Astrocyte of the cerebellum (primary cell): ENCODE results near the gene NAIF1.
"Not testable (repeated sequence)": the region's sequence is repeated elsewhere in the genome, so short reads cannot be mapped to it uniquely, and the experiment has no call there.

Source experiments
- DNase-seq: peaks from one replicate; pipeline ENCODE4 v3.0.0-alpha.2; 2011; ENCODE audit warnings: low read depth
- H3K4me3 ChIP-seq: 2 replicates; pipeline ENCODE4 v1.5.1; 2011; ENCODE audit warnings: mild to moderate bottlenecking, low read depth, low read length, moderate library complexity
- CTCF ChIP-seq: IDR thresholded peaks from 2 replicates; pipeline ENCODE4 v1.5.1; 2012; ENCODE audit warnings: low read length, low read depth, moderate library complexity, mild to moderate bottlenecking; ENCODE audit errors: missing control alignments
- in situ Hi-C: cut with HindIII; loops from 2 replicates; pipeline ENCODE4 v1.10.0; 2017; ENCODE audit warnings: low sequenced_read_pairs

The NAIF1 gene, protein sequence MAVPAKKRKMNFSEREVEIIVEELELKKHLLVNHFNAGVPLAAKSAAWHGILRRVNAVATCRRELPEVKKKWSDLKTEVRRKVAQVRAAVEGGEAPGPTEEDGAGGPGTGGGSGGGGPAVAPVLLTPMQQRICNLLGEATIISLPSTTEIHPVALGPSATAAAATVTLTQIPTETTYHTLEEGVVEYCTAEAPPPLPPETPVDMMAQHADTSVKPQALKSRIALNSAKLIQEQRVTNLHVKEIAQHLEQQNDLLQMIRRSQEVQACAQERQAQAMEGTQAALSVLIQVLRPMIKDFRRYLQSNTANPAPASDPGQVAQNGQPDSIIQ

DNA sequence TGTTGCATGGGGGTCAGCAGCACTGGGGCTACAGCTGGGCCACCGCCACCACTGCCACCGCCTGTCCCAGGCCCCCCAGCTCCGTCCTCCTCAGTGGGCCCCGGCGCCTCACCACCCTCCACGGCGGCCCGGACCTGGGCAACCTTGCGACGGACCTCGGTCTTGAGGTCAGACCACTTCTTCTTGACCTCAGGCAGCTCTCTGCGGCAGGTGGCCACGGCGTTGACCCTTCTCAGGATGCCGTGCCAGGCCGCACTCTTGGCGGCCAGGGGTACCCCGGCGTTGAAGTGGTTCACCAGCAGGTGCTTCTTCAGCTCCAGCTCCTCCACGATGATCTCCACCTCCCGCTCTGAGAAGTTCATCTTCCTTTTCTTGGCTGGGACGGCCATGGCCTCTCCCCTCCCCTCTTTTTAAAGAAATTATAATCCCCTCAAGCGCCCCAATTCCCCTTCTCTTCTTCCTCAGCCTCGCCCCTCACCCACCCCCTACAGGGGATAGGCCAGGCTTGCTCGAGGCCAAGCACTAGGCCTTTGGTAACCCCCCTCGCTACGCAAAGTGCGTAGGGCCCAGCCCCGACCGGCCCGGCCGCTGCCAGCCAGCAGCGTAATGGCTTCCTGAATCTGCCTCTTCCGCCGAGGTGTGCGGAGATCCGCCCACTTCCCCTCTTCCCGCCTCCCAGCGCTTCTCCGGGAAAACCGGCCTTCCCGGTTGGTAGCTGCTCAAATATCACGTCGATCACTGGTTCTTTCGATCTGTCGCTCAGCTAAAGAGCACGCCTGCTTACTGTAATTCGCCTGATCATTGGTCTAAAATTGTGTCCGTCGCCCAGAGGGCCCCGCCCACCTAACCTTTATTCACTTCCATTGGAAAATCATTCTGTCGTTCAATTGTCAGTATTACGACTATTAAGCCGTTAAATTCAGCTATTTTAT is at the start of gene NAIF1:
TSS of gene NAIF1 (minus strand) at position 608 of the 932 bp plus-strand sequence. CDS start at position 389, 219 bp downstream.
- no peak for TF ChIP-seq CTCF
- H3K4me3 ChIP-seq = peak within 1 kb of the TSS; percentile 72
- peak; percentile 99 for DNase-seq
- in situ Hi-C loops = no loop called here

DNA sequence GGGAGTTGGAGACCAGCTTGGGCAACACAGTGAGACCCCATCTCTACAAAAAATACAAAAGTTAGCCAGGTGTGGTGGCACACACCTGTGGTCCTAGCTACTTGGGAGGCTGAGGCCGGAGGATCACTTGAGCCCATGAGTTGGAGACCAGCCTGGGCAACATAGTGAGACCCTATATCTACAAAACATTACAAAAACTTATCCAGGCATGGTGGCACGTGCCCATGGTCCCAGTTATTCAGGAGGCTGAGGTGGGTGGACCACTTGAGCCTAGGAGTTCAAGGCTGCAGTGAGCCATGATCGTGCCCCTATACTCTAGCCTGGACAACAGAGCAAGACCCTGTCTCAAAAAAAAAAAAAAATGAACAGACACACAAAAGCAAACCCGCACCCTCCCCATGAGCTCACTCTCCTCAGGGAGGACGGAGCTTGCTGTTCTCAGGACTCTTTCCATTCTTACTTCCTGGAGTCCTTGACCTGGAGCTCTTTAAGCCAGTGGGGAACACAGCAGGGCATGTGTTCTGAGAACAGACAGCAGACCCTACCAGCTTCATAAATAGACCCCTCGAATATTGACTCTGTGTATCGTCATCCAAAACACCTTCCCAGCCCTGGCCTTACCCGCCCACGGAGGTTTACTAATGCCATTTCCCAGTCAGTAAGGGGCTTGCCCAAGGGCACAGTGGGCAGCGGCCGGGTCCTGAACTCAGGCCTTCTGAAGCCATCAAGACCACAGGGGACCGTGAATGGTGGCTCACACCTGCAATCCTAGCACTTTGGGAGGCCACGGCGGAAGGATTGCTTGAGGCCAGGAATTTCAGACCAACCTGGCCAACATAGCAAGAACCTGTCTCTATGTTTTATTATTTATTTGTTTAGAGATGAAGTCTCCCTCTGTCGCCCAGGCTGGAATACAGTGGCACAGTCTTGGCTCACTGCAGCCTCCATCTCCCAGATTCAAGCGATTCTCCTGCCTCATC is 49.3 kb upstream of the NAIF1 start:
- in situ Hi-C loops = no loop called here
- no peak overlapping the region for H3K4me3 ChIP-seq
- no peak for DNase-seq
- TF ChIP-seq CTCF = no peak

- no peak for TF ChIP-seq CTCF
- H3K4me3 ChIP-seq = no peak overlapping the region
- no peak for DNase-seq
- in situ Hi-C loops = no loop called here
Observed at GRCh38 chr9:128115187-128116103, 48.3 kb upstream of the NAIF1 start.

DNA sequence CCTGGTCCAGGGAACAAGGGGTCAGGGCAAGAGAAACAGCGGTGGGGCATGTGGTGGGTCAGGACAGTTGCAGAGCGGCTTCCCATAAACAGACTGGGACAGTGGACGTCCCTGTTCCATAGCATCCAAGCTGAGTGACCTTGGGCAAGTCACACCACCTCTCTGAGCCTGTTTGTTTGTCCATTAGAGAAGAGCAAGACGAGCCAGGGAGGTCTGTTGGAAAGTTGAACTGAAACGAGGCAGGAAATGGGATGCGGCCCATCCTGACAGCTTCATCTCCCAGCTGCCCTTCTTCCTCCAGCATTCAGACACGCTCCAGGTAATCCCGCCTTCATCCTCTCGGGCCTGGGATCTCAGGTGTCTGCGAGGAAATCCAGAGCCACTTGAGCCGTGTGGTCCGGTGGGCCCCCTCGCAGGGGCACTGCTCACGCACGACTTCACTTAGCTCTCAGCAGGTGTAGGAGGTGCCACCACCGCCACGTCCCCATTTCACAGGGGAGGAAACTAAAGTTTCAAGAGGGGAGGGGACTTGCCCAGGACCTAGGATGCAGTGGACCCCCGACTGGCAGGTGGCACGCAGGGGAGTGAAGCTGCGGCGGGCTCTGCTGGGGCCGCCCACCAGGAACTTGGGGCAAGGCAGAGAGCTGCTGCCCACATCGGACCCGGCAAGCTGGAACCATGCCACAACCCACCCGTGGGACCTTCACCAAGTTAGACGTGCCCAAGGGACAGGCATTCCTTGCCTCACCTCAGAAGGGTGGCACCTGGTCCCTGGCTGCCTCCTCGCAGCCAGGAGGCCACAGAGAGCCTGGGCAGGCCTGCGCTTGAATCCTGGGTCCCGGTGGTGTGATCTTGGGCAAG is 47.4 kb upstream of the NAIF1 start:
- in situ Hi-C loops = no loop called here
- no peak for TF ChIP-seq CTCF
- no peak for DNase-seq
- H3K4me3 ChIP-seq = no peak overlapping the region

DNA sequence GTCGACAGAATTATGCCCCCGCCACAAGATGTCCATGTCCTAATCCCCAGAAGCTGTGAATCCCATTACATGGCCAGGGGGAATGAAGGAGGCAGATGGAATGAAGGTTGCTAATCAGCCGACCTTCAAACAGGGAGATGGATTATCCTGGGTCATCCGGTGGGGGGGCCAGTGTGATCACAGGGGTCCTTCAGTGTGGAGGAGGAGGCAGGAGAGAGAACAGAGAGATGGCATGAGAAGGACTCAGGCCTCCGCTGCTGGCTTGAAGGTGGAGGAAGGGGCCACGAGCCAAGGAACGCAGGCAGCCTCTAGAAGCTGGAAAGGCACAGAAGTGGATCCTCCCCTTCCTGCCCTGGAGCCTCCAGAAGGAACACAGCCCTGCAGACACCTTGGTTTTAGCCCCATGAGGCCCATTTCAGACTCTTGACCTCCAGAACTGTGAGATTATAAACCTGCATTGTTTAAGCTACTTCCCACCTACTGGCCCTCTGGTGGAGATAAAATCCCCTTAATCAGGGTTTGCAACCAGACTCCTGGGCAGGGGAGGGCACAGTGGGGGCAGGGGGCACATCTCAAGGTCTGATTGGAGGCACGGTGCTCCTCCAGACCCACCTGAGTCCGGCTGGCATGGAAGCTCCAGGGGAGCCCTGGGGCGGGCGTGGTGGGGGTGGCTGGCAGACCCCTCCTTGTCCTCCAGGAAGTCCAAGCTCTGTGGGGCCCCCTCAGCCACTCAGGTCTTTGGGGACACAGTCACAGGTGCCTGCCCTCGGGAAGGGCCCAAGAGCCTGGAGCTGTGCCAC is 46.6 kb upstream of the NAIF1 start:
- no peak for DNase-seq
- TF ChIP-seq CTCF = no peak
- in situ Hi-C loops = no loop called here
- H3K4me3 ChIP-seq = no peak overlapping the region

GRCh38 chr9:128111726-128112125 is 44.6 kb upstream of the NAIF1 start:
- in situ Hi-C loops = not testable (repeated sequence)

More at GRCh38 chr9:128111726-128112125, 44.6 kb upstream of the NAIF1 start:
- H3K4me3 ChIP-seq, DNase-seq: not testable (repeated sequence)
